Measurements from ENCODE around the gene MUC2. TPM values are rescaled to one million over a fixed set of nuclear protein-coding genes. Genes with fewer than 3 reads are reported as not detected.

MUC2 gene
- total and polyA plus RNA-seq, 10 of the 15 experiments (the other 5 are each of a cell fraction or from before 2014, with no cell fraction given) = 0.23 TPM; not detected in 9

GRCh38 chr11:1028291-1028540, 46.5 kb upstream of the MUC2 start:
- intact Hi-C loops (cut with micrococcal nuclease; ENCODE audit: unreplicated experiment) = no loop called here
- ATAC-seq = no peak
- no peak for FAIRE-seq

More at GRCh38 chr11:1028291-1028540, 46.5 kb upstream of the MUC2 start:
- Histone ChIP-seq H3K4me3 (no peak overlapping the region), H3K27me3 (replicated peaks in 1 of 2; ENCODE audit: control insufficient read depth in 2 of 2, insufficient read depth in 2 of 2, low read length in 1 of 2) (no peaks in the 10 kb centered on the region), H3K4me1 (ENCODE audit: control insufficient read depth, insufficient read depth, low read length) (no peaks in the 10 kb centered on the region), H3K79me2 (ENCODE audit: control insufficient read depth, insufficient read depth, low read length) (no peaks in the 10 kb centered on the region), H2AFZ (ENCODE audit: control insufficient read depth, low read depth, low read length) (no peak overlapping the region), H3K9ac (ENCODE audit: control insufficient read depth, insufficient read depth, low read length) (no peak overlapping the region), H3K4me2 (ENCODE audit: control insufficient read depth, insufficient read depth) (no peak overlapping the region), H3K27ac (ENCODE audit: control insufficient read depth, insufficient read depth) (no peak overlapping the region), H3K9me3 (replicated peaks; ENCODE audit: control insufficient read depth, insufficient read depth, low read length) (no peaks in the 10 kb centered on the region), H4K20me1 (ENCODE audit: control insufficient read depth, insufficient read depth) (no peaks in the 10 kb centered on the region), H3K36me3 (ENCODE audit: control insufficient read depth in 2 of 2, insufficient read depth in 2 of 2, low read length in 1 of 2) (no peaks in the 10 kb centered on the region)
- WGBS (ENCODE audit: insufficient coverage, insufficient replicate concordance, low lambda C conversion rate, missing lambda C conversion rate) = 65% methylated on average over 17 of the region's 17 CpGs
- ChIA-PET SMC1A (ENCODE audit: uncharacterized antibody, unreplicated experiment) (no interaction called here), RAD21 (ENCODE audit: unreplicated experiment) (no interaction called here), POLR2A (no interaction called here), CTCF (no interaction called here)
- BruUV-seq (replicated peaks) = no TSS peak
- DNase-seq (ENCODE audit: low read depth, low spot score) = no peak
- in situ Hi-C loops (cut with MboI) = no loop called here
- TF ChIP-seq PAX8 (IDR thresholded peaks at IDR 0.05) (no peak), SMAD5 (IDR thresholded peaks at IDR 0.05; ENCODE audit: low read depth) (no peak), POLR2A (IDR thresholded peaks at IDR 0.05; ENCODE audit: low read depth, low read length) (no peak), CHD4 (IDR thresholded peaks at IDR 0.05) (no peak), SMAD1 (IDR thresholded peaks at IDR 0.05; ENCODE audit: low read depth, partially characterized antibody) (no peak), SP1 (IDR thresholded peaks at IDR 0.05; ENCODE audit: low read depth, low read length) (no peak), NRF1 (conservative IDR thresholded peaks at IDR 0.05; ENCODE audit: low read depth, low read length) (no peak), LARP7 (IDR thresholded peaks at IDR 0.05) (no peak), STAT1 (conservative IDR thresholded peaks at IDR 0.05) (no peak)
- TF ChIP-seq, protein P1, sequence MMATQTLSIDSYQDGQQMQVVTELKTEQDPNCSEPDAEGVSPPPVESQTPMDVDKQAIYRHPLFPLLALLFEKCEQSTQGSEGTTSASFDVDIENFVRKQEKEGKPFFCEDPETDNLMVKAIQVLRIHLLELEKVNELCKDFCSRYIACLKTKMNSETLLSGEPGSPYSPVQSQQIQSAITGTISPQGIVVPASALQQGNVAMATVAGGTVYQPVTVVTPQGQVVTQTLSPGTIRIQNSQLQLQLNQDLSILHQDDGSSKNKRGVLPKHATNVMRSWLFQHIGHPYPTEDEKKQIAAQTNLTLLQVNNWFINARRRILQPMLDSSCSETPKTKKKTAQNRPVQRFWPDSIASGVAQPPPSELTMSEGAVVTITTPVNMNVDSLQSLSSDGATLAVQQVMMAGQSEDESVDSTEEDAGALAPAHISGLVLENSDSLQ (IDR thresholded peaks at IDR 0.05) = no peak
- TF ChIP-seq, protein P2, sequence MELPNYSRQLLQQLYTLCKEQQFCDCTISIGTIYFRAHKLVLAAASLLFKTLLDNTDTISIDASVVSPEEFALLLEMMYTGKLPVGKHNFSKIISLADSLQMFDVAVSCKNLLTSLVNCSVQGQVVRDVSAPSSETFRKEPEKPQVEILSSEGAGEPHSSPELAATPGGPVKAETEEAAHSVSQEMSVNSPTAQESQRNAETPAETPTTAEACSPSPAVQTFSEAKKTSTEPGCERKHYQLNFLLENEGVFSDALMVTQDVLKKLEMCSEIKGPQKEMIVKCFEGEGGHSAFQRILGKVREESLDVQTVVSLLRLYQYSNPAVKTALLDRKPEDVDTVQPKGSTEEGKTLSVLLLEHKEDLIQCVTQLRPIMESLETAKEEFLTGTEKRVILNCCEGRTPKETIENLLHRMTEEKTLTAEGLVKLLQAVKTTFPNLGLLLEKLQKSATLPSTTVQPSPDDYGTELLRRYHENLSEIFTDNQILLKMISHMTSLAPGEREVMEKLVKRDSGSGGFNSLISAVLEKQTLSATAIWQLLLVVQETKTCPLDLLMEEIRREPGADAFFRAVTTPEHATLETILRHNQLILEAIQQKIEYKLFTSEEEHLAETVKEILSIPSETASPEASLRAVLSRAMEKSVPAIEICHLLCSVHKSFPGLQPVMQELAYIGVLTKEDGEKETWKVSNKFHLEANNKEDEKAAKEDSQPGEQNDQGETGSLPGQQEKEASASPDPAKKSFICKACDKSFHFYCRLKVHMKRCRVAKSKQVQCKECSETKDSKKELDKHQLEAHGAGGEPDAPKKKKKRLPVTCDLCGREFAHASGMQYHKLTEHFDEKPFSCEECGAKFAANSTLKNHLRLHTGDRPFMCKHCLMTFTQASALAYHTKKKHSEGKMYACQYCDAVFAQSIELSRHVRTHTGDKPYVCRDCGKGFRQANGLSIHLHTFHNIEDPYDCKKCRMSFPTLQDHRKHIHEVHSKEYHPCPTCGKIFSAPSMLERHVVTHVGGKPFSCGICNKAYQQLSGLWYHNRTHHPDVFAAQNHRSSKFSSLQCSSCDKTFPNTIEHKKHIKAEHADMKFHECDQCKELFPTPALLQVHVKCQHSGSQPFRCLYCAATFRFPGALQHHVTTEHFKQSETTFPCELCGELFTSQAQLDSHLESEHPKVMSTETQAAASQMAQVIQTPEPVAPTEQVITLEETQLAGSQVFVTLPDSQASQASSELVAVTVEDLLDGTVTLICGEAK (IDR thresholded peaks at IDR 0.05; ENCODE audit: borderline replicate concordance) = no peak
